HepG2 (cell line): Measurements from ENCODE around the gene CCDC88A. TPM values are rescaled to one million over a fixed set of nuclear protein-coding genes. Genes with fewer than 3 reads are reported as not detected.

Experiments used
- ATAC-seq: fragments of 200-7000 bp; cut with Tn5 transposase; 3 replicates; pipeline ENCODE4 v1.9.1; 2020; ENCODE audit warnings: mild to moderate bottlenecking, moderate library complexity
- BruUV-seq: library from RNA; stranded (reverse); fragments of 400-500 nt; replicated peaks from 2 replicates; lab custom pipeline; 2021; lab: Mats Ljungman, UMichigan
- CTCF ChIA-PET: fragments of 300-600 bp; formaldehyde crosslinking; extraction: SDS; loops from one replicate; lab custom pipeline; 2021; ENCODE audit warnings: low total read pairs, inconsistent platforms, low intra/inter-chr PET ratio; lab: Yijun Ruan, JAX
- POLR2A ChIA-PET: fragments of 350-600 bp; sonication (Branson Sonifier 250); formaldehyde crosslinking; loops from one replicate; lab custom pipeline; 2020; ENCODE audit warnings: antibody characterized with exemption, inconsistent platforms; lab: Yijun Ruan, JAX
- DNase-seq: peaks from one replicate; pipeline ENCODE4 v3.0.0-alpha.2; 2015; ENCODE audit warnings: low spot score
- FAIRE-seq: peaks from 3 replicates; lab custom pipeline; 2011; peaks lifted over from hg19 to GRCh38; lab: Jason Lieb, UNC
- H2AFZ ChIP-seq: one replicate; pipeline ENCODE4 v1.6.1; 2011; ENCODE audit warnings: low read length, inconsistent platforms
- H3K27ac ChIP-seq: fragments of 300-600 bp; 3 replicates; pipeline ENCODE4 v1.8.0; 2011; ENCODE audit warnings: mixed run types, mild to moderate bottlenecking, mixed read lengths, low read length, inconsistent platforms; ENCODE audit not compliant: insufficient read depth; ENCODE audit errors: extremely low read length
- H3K27me3 ChIP-seq, 2 experiments: fragments of 200-600 bp in 1 of 2; 2 replicates in 1 of 2; 3 replicates in 1 of 2; pipeline versions ENCODE4 v1.6.0 to v1.8.0; 2011; ENCODE audit warnings: low read length in 2 of 2, mild to moderate bottlenecking in 2 of 2, moderate library complexity in 2 of 2, inconsistent platforms in 1 of 2; ENCODE audit not compliant: insufficient read depth in 2 of 2, control insufficient read depth in 1 of 2
- H3K36me3 ChIP-seq, 2 experiments: fragments of 200-600 bp in 1 of 2; replicated peaks in 1 of 2; 2 replicates in 1 of 2; 3 replicates in 1 of 2; pipeline versions ENCODE4 v1.5.1 to v1.8.0; 2011; ENCODE audit warnings: low read length in 2 of 2, inconsistent platforms in 1 of 2; ENCODE audit not compliant: insufficient read depth in 2 of 2, control insufficient read depth in 1 of 2
- H3K4me1 ChIP-seq: 2 replicates; pipeline ENCODE4 v1.5.1; 2012; ENCODE audit warnings: low read length, inconsistent platforms; ENCODE audit not compliant: insufficient read depth
- H3K4me2 ChIP-seq: 2 replicates; pipeline ENCODE4 v1.6.0; 2011; ENCODE audit warnings: low read depth, low read length, inconsistent platforms
- H3K4me3 ChIP-seq, 3 experiments: fragments of 200-600 bp in 1 of 3; sonication (generic), shearing (Covaris generic) in 1 of 3; replicated peaks in 1 of 3; 2 replicates each; pipeline ENCODE4 v1.5.1; 2011 to 2016; ENCODE audit warnings: low read length in 3 of 3, inconsistent platforms in 2 of 3, low read depth in 2 of 3, mild to moderate bottlenecking in 2 of 3, control low read depth in 1 of 3, mixed read lengths in 1 of 3; ENCODE audit not compliant: insufficient read depth in 1 of 3
- H3K79me2 ChIP-seq: one replicate; pipeline ENCODE4 v1.6.1; 2011; ENCODE audit warnings: low read length, inconsistent platforms; ENCODE audit not compliant: insufficient read depth
- H3K9ac ChIP-seq: 2 replicates; pipeline ENCODE4 v1.6.0; 2011; ENCODE audit warnings: mild to moderate bottlenecking, low read depth, low read length, inconsistent platforms; ENCODE audit not compliant: insufficient read depth
- H3K9me3 ChIP-seq: 2 replicates; pipeline ENCODE4 v1.5.1; 2012; ENCODE audit warnings: mild to moderate bottlenecking, low read length
- H4K20me1 ChIP-seq: 2 replicates; pipeline ENCODE4 v1.6.0; 2011; ENCODE audit warnings: inconsistent platforms, mild to moderate bottlenecking, low read length, moderate library complexity; ENCODE audit not compliant: insufficient read depth
- ATM ChIP-seq: fragments of 450-650 bp; IDR thresholded peaks from 2 replicates; pipeline ENCODE4 v1.7.1; 2017; ENCODE audit warnings: mild to moderate bottlenecking, borderline replicate concordance
- RFX1 ChIP-seq: fragments of 450-650 bp; IDR thresholded peaks from 2 replicates; pipeline ENCODE4 v1.6.1; 2017
- TBP ChIP-seq: sonication (generic); formaldehyde crosslinking; IDR thresholded peaks from 2 replicates; pipeline ENCODE4 v1.5.0; 2020; ENCODE audit warnings: missing genetic modification reagents
- ZNF292 ChIP-seq: sonication (generic); formaldehyde crosslinking; IDR thresholded peaks from 2 replicates; pipeline ENCODE4 v1.8.1; 2022; ENCODE audit warnings: mild to moderate bottlenecking, low read depth, missing genetic modification reagents, borderline replicate concordance
- WGBS: methylation state at CpG from one replicate; pipeline ENCODE4 v1.1.6; 2017; ENCODE audit warnings: low lambda C conversion rate; 5-methylcytosine and 5-hydroxymethylcytosine counted together
- in situ Hi-C: cut with HindIII; loops from 2 replicates; pipeline ENCODE4 v1.10.0; 2017; ENCODE audit warnings: low pct_unique_long_range_greater_than_20kb; ENCODE audit not compliant: extremely low pct_ligation_motif_present
- intact Hi-C: fragments of 100-400 bp; cut with micrococcal nuclease; formaldehyde crosslinking; loops from one replicate; pipeline ENCODE4 v1.10.0; 2022; ENCODE audit not compliant: unreplicated experiment
- polyA plus RNA-seq, 8 experiments: library from polyadenylated mRNA; depleted of rRNA in 3 of 8; stranded (reverse) in 7 of 8; unstranded in 1 of 8; fragments of >200 nt; fragmentation: Illumina TruSeq in 4 of 8; extraction: Trizol in 4 of 8; gene quantifications; 2 replicates each; pipeline versions ENCODE4 v1.2.1 to v1.2.3, GENCODE V29; 2011 to 2016; ENCODE audit warnings: low read depth in 4 of 8, missing spikeins in 1 of 8, mixed read lengths in 1 of 8; ENCODE audit not compliant: insufficient read depth in 1 of 8
- total RNA-seq, 5 experiments: library from RNA; depleted of rRNA; stranded (reverse); fragments of >200 nt; fragmentation: Illumina TruSeq; extraction: Trizol; gene quantifications; 2 replicates each; pipeline ENCODE4 v1.2.3, GENCODE V29; 2016; ENCODE audit warnings: low read depth in 1 of 5
- TF ChIP-seq, protein P1 (sequence below): sonication (generic); formaldehyde crosslinking; IDR thresholded peaks from 2 replicates; pipeline ENCODE4 v1.4.0; 2020; ENCODE audit warnings: missing genetic modification reagents
- TF ChIP-seq, protein P2 (sequence below): sonication (generic); formaldehyde crosslinking; IDR thresholded peaks from 2 replicates; pipeline ENCODE4 v1.4.0; 2020; ENCODE audit warnings: missing genetic modification reagents

The CCDC88A gene
- total and polyA plus RNA-seq, 2 of the 13 experiments (the other 11 are each of a cell fraction or from before 2014, with no cell fraction given): 43.2 to 84.1 TPM

DNA sequence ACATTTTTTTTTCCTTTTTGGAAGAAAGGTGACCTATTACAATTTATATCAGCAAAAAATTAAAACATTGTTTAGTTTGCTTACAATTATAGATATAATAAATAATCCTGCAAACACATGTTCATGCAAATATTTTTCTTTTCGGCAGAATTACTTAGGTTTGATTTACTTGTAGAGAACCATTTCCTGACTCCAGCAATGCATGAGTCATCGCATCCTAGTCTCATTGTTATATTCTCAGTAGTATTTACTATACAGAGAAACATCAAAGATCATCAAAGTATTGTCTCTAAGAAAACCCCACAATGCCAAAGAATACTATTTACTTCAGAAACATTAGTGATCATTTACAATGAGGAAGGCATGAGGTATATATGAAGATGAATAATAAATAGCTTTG is 110.2 kb downstream of the CCDC88A start:
- TF ChIP-seq TBP (CRISPR knock-in tag): no peak
- TF ChIP-seq, protein P1, sequence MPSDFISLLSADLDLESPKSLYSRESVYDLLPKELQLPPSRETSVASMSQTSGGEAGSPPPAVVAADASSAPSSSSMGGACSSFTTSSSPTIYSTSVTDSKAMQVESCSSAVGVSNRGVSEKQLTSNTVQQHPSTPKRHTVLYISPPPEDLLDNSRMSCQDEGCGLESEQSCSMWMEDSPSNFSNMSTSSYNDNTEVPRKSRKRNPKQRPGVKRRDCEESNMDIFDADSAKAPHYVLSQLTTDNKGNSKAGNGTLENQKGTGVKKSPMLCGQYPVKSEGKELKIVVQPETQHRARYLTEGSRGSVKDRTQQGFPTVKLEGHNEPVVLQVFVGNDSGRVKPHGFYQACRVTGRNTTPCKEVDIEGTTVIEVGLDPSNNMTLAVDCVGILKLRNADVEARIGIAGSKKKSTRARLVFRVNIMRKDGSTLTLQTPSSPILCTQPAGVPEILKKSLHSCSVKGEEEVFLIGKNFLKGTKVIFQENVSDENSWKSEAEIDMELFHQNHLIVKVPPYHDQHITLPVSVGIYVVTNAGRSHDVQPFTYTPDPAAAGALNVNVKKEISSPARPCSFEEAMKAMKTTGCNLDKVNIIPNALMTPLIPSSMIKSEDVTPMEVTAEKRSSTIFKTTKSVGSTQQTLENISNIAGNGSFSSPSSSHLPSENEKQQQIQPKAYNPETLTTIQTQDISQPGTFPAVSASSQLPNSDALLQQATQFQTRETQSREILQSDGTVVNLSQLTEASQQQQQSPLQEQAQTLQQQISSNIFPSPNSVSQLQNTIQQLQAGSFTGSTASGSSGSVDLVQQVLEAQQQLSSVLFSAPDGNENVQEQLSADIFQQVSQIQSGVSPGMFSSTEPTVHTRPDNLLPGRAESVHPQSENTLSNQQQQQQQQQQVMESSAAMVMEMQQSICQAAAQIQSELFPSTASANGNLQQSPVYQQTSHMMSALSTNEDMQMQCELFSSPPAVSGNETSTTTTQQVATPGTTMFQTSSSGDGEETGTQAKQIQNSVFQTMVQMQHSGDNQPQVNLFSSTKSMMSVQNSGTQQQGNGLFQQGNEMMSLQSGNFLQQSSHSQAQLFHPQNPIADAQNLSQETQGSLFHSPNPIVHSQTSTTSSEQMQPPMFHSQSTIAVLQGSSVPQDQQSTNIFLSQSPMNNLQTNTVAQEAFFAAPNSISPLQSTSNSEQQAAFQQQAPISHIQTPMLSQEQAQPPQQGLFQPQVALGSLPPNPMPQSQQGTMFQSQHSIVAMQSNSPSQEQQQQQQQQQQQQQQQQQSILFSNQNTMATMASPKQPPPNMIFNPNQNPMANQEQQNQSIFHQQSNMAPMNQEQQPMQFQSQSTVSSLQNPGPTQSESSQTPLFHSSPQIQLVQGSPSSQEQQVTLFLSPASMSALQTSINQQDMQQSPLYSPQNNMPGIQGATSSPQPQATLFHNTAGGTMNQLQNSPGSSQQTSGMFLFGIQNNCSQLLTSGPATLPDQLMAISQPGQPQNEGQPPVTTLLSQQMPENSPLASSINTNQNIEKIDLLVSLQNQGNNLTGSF (CRISPR knock-in tag): no peak
- TF ChIP-seq RFX1: no peak
- TF ChIP-seq ZNF292: no peak
- TF ChIP-seq, protein P2, sequence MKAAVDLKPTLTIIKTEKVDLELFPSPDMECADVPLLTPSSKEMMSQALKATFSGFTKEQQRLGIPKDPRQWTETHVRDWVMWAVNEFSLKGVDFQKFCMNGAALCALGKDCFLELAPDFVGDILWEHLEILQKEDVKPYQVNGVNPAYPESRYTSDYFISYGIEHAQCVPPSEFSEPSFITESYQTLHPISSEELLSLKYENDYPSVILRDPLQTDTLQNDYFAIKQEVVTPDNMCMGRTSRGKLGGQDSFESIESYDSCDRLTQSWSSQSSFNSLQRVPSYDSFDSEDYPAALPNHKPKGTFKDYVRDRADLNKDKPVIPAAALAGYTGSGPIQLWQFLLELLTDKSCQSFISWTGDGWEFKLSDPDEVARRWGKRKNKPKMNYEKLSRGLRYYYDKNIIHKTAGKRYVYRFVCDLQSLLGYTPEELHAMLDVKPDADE (CRISPR knock-in tag): no peak
- TF ChIP-seq ATM: no peak
- H3K9me3 ChIP-seq: no peaks in the 10 kb centered on the region
- intact Hi-C loops (no loop called here), in situ Hi-C loops (no loop called here)
- no peak overlapping the region for H3K4me3 ChIP-seq
- ChIA-PET POLR2A (no interaction called here), CTCF (no interaction called here)
- BruUV-seq: no TSS peak
- FAIRE-seq (no peak), DNase-seq (no peak), ATAC-seq (no peak)
- H3K4me1 ChIP-seq: no peaks in the 10 kb centered on the region
- H3K4me2 ChIP-seq: no peak overlapping the region
- no peak overlapping the region for H3K27ac ChIP-seq
- no peaks in the 10 kb centered on the region for H3K79me2 ChIP-seq
- no peak overlapping the region for H2AFZ ChIP-seq
- no peaks in the 10 kb centered on the region for H3K27me3 ChIP-seq
- H3K36me3 ChIP-seq: peaks cover 3 to 67% of the 10 kb centered on the region in 2 experiments
- H3K9ac ChIP-seq: no peak overlapping the region
- 97% methylated on average over 2 of the region's 2 CpGs for WGBS
- H4K20me1 ChIP-seq: no peaks in the 10 kb centered on the region
